ENCODE results near the gene DMRT2.

DMRT2 gene

DNA sequence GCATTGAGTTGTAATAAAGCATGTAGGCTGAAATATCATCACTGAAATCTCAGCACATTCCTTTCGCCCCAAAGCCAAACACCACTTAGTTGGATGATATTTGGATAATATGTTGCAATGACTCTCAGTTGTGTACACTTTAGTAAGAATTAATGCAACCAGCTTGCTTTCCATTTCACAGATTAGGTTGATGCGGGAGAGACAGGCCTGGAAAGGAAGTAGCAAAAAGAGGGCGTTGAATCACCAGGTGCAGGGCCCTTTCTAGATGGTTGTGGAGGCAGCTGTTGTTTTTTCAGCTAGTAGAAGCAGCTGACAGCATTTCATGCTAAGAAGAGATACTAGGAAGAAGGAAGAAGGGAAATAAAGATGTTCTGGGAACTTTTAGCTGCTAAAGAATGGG is 42.8 kb upstream of the DMRT2 start:
- H3K9me3 ChIP-seq (ENCODE audit: control insufficient read depth, low read length) = no peaks in the 10 kb centered on the region
- H3K36me3 ChIP-seq (ENCODE audit: control insufficient read depth, insufficient read depth, low read length) = no peaks in the 10 kb centered on the region
- no peak overlapping the region for H3K4me2 ChIP-seq (ENCODE audit: low read length)
- TF ChIP-seq, protein P1, sequence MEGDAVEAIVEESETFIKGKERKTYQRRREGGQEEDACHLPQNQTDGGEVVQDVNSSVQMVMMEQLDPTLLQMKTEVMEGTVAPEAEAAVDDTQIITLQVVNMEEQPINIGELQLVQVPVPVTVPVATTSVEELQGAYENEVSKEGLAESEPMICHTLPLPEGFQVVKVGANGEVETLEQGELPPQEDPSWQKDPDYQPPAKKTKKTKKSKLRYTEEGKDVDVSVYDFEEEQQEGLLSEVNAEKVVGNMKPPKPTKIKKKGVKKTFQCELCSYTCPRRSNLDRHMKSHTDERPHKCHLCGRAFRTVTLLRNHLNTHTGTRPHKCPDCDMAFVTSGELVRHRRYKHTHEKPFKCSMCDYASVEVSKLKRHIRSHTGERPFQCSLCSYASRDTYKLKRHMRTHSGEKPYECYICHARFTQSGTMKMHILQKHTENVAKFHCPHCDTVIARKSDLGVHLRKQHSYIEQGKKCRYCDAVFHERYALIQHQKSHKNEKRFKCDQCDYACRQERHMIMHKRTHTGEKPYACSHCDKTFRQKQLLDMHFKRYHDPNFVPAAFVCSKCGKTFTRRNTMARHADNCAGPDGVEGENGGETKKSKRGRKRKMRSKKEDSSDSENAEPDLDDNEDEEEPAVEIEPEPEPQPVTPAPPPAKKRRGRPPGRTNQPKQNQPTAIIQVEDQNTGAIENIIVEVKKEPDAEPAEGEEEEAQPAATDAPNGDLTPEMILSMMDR (IDR thresholded peaks at IDR 0.05) = no peak
- no peaks in the 10 kb centered on the region for H3K27me3 ChIP-seq (ENCODE audit: control insufficient read depth, insufficient read depth, low read length)
- H2AFZ ChIP-seq = no peak overlapping the region
- H3K27ac ChIP-seq = no peak overlapping the region
- no peaks in the 10 kb centered on the region for H3K79me2 ChIP-seq
- H3K4me3 ChIP-seq (ENCODE audit: low read depth, low read length) = no peak overlapping the region
- H3K9ac ChIP-seq = no peak overlapping the region
- no peaks in the 10 kb centered on the region for H3K4me1 ChIP-seq

DNA sequence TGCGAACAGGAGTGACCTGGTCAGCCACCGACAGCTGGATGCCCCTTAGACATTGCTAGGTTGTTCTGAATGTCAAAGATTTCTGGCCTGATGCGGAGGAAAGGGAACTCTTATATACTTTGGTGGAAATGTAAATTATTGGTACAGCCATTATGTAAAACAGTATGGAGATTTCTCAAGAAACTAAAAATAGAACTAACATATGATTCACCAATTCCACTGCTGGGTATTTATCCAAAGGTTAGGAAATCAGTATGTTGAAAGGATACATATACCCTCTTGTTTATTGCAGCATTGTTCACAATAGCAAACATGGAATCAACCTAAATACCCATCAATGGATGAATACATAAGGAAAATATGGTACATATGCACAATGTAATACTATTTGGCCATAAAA is 41.9 kb upstream of the DMRT2 start:
- Histone ChIP-seq H3K27ac (no peak overlapping the region), H2AFZ (no peak overlapping the region), H3K27me3 (ENCODE audit: control insufficient read depth, insufficient read depth, low read length) (no peaks in the 10 kb centered on the region), H3K4me3 (ENCODE audit: low read depth, low read length) (no peak overlapping the region), H3K9me3 (ENCODE audit: control insufficient read depth, low read length) (no peaks in the 10 kb centered on the region), H3K4me1 (no peaks in the 10 kb centered on the region), H3K4me2 (ENCODE audit: low read length) (no peak overlapping the region), H3K36me3 (ENCODE audit: control insufficient read depth, insufficient read depth, low read length) (no peaks in the 10 kb centered on the region), H3K79me2 (no peaks in the 10 kb centered on the region), H3K9ac (no peak overlapping the region)
- TF ChIP-seq, protein P1 (IDR thresholded peaks at IDR 0.05) = no peak

DNA sequence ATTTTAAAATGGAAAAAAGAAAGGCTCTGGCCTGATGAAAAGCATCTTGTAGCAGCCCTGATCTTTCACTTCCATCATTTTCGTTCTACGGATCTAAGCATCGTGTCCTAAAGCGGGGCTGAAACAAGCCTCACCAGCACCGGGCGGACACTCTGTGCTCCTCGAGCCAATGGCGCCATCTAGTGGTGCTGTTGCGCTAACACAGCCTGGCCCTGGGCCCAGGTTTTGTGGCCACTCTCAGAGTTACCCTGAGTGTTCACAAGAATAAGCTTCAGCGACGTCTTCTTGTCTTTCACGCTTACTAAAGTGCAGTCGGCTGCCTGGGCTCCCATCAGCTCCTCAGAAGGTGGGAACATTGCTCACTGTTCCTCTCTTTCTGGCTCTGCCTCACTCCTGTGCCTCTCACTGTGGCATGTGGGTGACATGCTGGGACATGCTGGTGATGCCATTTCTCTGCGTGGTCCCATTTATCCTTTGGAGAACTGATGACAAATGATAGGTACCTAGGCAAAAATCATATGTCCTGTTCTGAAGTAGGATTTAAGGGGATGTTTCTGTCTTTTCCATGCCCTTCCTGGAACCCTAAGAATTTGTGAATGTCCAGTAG is 41.0 kb upstream of the DMRT2 start:
- H3K27me3 ChIP-seq (ENCODE audit: control insufficient read depth, insufficient read depth, low read length) = no peaks in the 10 kb centered on the region
- no peak overlapping the region for H2AFZ ChIP-seq
- H3K4me3 ChIP-seq (ENCODE audit: low read depth, low read length) = no peak overlapping the region
- TF ChIP-seq, protein P1 (IDR thresholded peaks at IDR 0.05) = peak; percentile 81
- no peak overlapping the region for H3K9ac ChIP-seq
- no peaks in the 10 kb centered on the region for H3K9me3 ChIP-seq (ENCODE audit: control insufficient read depth, low read length)
- no peaks in the 10 kb centered on the region for H3K4me1 ChIP-seq
- no peak overlapping the region for H3K27ac ChIP-seq
- H3K4me2 ChIP-seq (ENCODE audit: low read length) = no peak overlapping the region
- no peaks in the 10 kb centered on the region for H3K36me3 ChIP-seq (ENCODE audit: control insufficient read depth, insufficient read depth, low read length)
- no peaks in the 10 kb centered on the region for H3K79me2 ChIP-seq

DNA sequence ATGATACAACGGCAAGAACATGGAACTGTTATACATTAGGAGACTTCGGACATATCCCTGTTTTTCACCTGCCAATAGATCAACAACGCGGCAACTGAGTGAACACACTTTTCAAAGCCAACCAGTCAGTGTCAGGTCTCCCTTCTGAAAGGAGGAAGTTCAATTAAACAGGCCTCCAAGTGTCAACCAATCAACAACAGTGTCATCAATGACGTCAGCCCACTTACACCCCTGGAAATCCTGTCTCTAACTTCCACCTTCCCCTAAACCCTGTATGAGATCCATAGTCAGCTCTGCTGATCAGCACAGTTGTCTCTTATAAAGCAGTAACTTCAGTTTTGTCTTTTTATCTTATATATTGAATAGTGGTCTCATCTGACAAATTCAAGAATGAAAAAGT is 37.1 kb upstream of the DMRT2 start:
- H3K27me3 ChIP-seq (ENCODE audit: control insufficient read depth, insufficient read depth, low read length) = no peaks in the 10 kb centered on the region

DNA sequence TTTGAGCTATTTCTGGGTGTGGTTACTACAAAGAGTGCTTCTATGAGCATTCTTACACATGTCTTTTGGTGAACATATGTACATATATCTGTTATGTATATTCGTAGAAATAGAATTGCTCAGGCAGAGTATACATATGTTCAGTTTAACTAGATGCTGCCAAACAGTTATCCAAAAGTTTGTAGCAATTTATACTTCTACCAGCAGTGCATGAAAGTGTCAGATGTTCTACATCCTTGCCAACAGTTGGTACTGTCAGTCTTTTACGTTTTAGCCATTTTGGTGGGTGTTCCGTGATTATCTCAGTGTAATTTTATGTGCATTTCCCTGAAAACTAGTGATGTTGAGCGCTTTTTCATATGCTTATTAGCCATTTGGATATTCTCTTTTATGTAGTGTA is 35.9 kb upstream of the DMRT2 start:
- no peaks in the 10 kb centered on the region for H3K27me3 ChIP-seq (ENCODE audit: control insufficient read depth, insufficient read depth, low read length)
- no peak overlapping the region for H3K4me2 ChIP-seq (ENCODE audit: low read length)
- no peak overlapping the region for H3K27ac ChIP-seq

More for the DNA sequence above, 37.1 kb upstream of the DMRT2 start:
- Histone ChIP-seq H3K36me3 (ENCODE audit: control insufficient read depth, insufficient read depth, low read length) (no peaks in the 10 kb centered on the region), H2AFZ (no peak overlapping the region), H3K4me2 (ENCODE audit: low read length) (no peak overlapping the region), H3K27ac (no peak overlapping the region), H3K9ac (no peak overlapping the region), H3K4me3 (ENCODE audit: low read depth, low read length) (no peak overlapping the region), H3K4me1 (no peaks in the 10 kb centered on the region), H3K79me2 (no peaks in the 10 kb centered on the region), H3K9me3 (ENCODE audit: control insufficient read depth, low read length) (no peaks in the 10 kb centered on the region)
- TF ChIP-seq, protein P1 (IDR thresholded peaks at IDR 0.05) = no peak

More for the DNA sequence above, 35.9 kb upstream of the DMRT2 start:
- Histone ChIP-seq H2AFZ (no peak overlapping the region), H3K4me3 (ENCODE audit: low read depth, low read length) (no peak overlapping the region), H3K4me1 (no peaks in the 10 kb centered on the region), H3K9ac (no peak overlapping the region), H3K36me3 (ENCODE audit: control insufficient read depth, insufficient read depth, low read length) (no peaks in the 10 kb centered on the region), H3K9me3 (ENCODE audit: control insufficient read depth, low read length) (no peaks in the 10 kb centered on the region), H3K79me2 (no peaks in the 10 kb centered on the region)
- TF ChIP-seq, protein P1 (IDR thresholded peaks at IDR 0.05) = no peak

Data from parathyroid adenoma (tissue), 2 donors.